Left ventricle myocardium inferior (tissue), 1 donor: Measurements from ENCODE around the gene PDXK. TPM values are rescaled to one million over a fixed set of nuclear protein-coding genes. Genes with fewer than 3 reads are reported as not detected.
A peak's percentile ranks its signal among the peaks of the same experiment; 100 is the strongest.

Experiments used
- DNase-seq: peaks from one replicate; pipeline ENCODE4 v3.0.0-alpha.2; 2020
- H3K27ac ChIP-seq: fragments of 200-600 bp; replicated peaks from 2 replicates; pipeline ENCODE4 v1.8.0; 2021
- H3K27me3 ChIP-seq: fragments of 200-600 bp; 2 replicates; pipeline ENCODE4 v1.8.0; 2021; ENCODE audit warnings: low read depth
- H3K36me3 ChIP-seq: fragments of 200-600 bp; 2 replicates; pipeline ENCODE4 v1.8.0; 2021
- H3K4me1 ChIP-seq: fragments of 200-600 bp; 2 replicates; pipeline ENCODE4 v1.8.0; 2021
- H3K4me3 ChIP-seq: fragments of 200-600 bp; 2 replicates; pipeline ENCODE4 v1.8.0; 2021; ENCODE audit warnings: mild to moderate bottlenecking, moderate library complexity
- H3K9me3 ChIP-seq: fragments of 200-600 bp; replicated peaks from 2 replicates; pipeline ENCODE4 v1.8.0; 2021
- CTCF ChIP-seq: fragments of 200-600 bp; IDR thresholded peaks from 2 replicates; pipeline ENCODE4 v1.8.0; 2021; ENCODE audit warnings: antibody characterized with exemption, mild to moderate bottlenecking, borderline replicate concordance
- intact Hi-C: fragments of 100-400 bp; cut with micrococcal nuclease; formaldehyde crosslinking; loops from one replicate; pipeline ENCODE4 v1.11.0; 2022
- total RNA-seq: library from RNA; stranded (reverse); fragmentation: NEBNext Ultra II Directional; extraction: Animal tissue kit (Norgen Biotek cat#: 25700); gene quantifications from one replicate; pipeline ENCODE4 v1.2.1, GENCODE V29; 2021
- donor health status: DM: no; HTN: yes; CAD: no; lungs with severe emphysema.

Gene PDXK
- total RNA-seq, 1 donor from 2014 or later = 88.4 TPM

- H3K4me1 ChIP-seq = peaks cover 45% of the 10 kb centered on the region
These were observed 52.9 kb downstream of the PDXK start for GRCh38 chr21:43771698-43772424.

GRCh38 chr21:43772425-43772821, 53.5 kb downstream of the PDXK start:
- H3K27me3 ChIP-seq = no peaks in the 10 kb centered on the region
- H3K4me1 ChIP-seq = peaks cover 45% of the 10 kb centered on the region
- H3K36me3 ChIP-seq = peaks cover 23% of the 10 kb centered on the region
- H3K27ac ChIP-seq = no peak overlapping the region
- intact Hi-C loops = no loop called here
- no peak for DNase-seq
- no peaks in the 10 kb centered on the region for H3K9me3 ChIP-seq
- no peak for TF ChIP-seq CTCF
- no peak overlapping the region for H3K4me3 ChIP-seq

More at GRCh38 chr21:43771698-43772424, 52.9 kb downstream of the PDXK start:
- H3K36me3 ChIP-seq = peaks cover 23% of the 10 kb centered on the region
- intact Hi-C loops = no loop called here
- no peak overlapping the region for H3K4me3 ChIP-seq
- H3K27me3 ChIP-seq = no peaks in the 10 kb centered on the region
- DNase-seq = no peak
- H3K9me3 ChIP-seq = no peaks in the 10 kb centered on the region
- no peak overlapping the region for H3K27ac ChIP-seq
- TF ChIP-seq CTCF = no peak

GRCh38 chr21:43774163-43774562, 55.2 kb downstream of the PDXK start:
- Histone ChIP-seq H3K36me3 (peaks cover 23% of the 10 kb centered on the region), H3K4me1 (peaks cover 37% of the 10 kb centered on the region), H3K27me3 (no peaks in the 10 kb centered on the region), H3K4me3 (peak overlapping the region; percentile 21), H3K9me3 (no peaks in the 10 kb centered on the region), H3K27ac (no peak overlapping the region)
- no peak for TF ChIP-seq CTCF
- intact Hi-C loops = no loop called here
- DNase-seq = no peak

GRCh38 chr21:43775190-43775589, 56.3 kb downstream of the PDXK start:
- TF ChIP-seq CTCF = no peak
- peaks cover 23% of the 10 kb centered on the region for H3K36me3 ChIP-seq
- intact Hi-C loops = no loop called here
- H3K27ac ChIP-seq = peak overlapping the region; percentile 94
- no peaks in the 10 kb centered on the region for H3K27me3 ChIP-seq
- no peaks in the 10 kb centered on the region for H3K9me3 ChIP-seq
- peak overlapping the region; percentile 94 for H3K4me3 ChIP-seq
- DNase-seq = no peak
- H3K4me1 ChIP-seq = peaks cover 37% of the 10 kb centered on the region

- Histone ChIP-seq H3K27ac (peak within 1 kb of the TSS; percentile 94), H3K36me3 (peaks cover 23% of the 10 kb centered on the region), H3K27me3 (no peaks in the 10 kb centered on the region), H3K4me3 (peak within 1 kb of the TSS; percentile 94), H3K4me1 (peaks cover 37% of the 10 kb centered on the region), H3K9me3 (no peaks in the 10 kb centered on the region)
- no peak for TF ChIP-seq CTCF
- intact Hi-C loops = no loop called here
- DNase-seq = peak; percentile 88
These were observed 57.0 kb downstream of the PDXK start, which contains the start of gene CSTB for GRCh38 chr21:43775795-43776430. CSTB (minus strand) TSS chr21:43776308; CDS start chr21:43776269, 39 bp downstream.
